Common myeloid progenitor, CD34-positive (primary cell): ENCODE measurements around the gene MPND.

Source experiments
- CTCF ChIA-PET: fragments of 350-600 bp; sonication (Branson Sonifier 250); formaldehyde crosslinking; loops from one replicate; lab custom pipeline; 2021; ENCODE audit warnings: antibody characterized with exemption; lab: Charles Lee
- POLR2A ChIA-PET: fragments of 350-600 bp; sonication (Branson Sonifier 250); formaldehyde crosslinking; loops from one replicate; lab custom pipeline; 2021; ENCODE audit warnings: antibody characterized with exemption; lab: Charles Lee
- DNase-seq, 3 donors: peaks; one replicate each; pipeline versions ENCODE4 v3.0.0 to v3.0.0-alpha.2; 2013
- H3K27ac ChIP-seq, 2 experiments: 1 replicate in 1 of 2; 2 replicates in 1 of 2; pipeline ENCODE4 v1.7.0; 2013; ENCODE audit warnings: inconsistent platforms in 2 of 2, low read length in 2 of 2, mild to moderate bottlenecking in 2 of 2, low read depth in 1 of 2, moderate library complexity in 1 of 2; ENCODE audit not compliant: severe bottlenecking in 2 of 2, insufficient read depth in 1 of 2, poor library complexity in 1 of 2
- H3K27me3 ChIP-seq, 5 experiments: replicated peaks in 2 of 5; 1 replicate in 3 of 5; 2 replicates in 2 of 5; pipeline versions ENCODE4 v1.6.1 to v1.7.0; 2013; ENCODE audit warnings: low read length in 4 of 5, mild to moderate bottlenecking in 2 of 5, moderate library complexity in 2 of 5, inconsistent platforms in 1 of 5; ENCODE audit not compliant: insufficient read depth in 5 of 5, control insufficient read depth in 4 of 5
- H3K36me3 ChIP-seq, 4 experiments: 1 replicate in 2 of 4; 2 replicates in 2 of 4; pipeline versions ENCODE4 v1.6.1 to v1.7.0; 2013; ENCODE audit warnings: low read length in 3 of 4, control low read depth in 1 of 4, mild to moderate bottlenecking in 1 of 4; ENCODE audit not compliant: control insufficient read depth in 4 of 4, insufficient read depth in 4 of 4
- H3K4me1 ChIP-seq, 4 experiments: 1 replicate in 3 of 4; 2 replicates in 1 of 4; pipeline versions ENCODE4 v1.6.1 to v1.7.1; 2013; ENCODE audit warnings: low read length in 3 of 4, mild to moderate bottlenecking in 3 of 4, control low read depth in 1 of 4, inconsistent platforms in 1 of 4, moderate library complexity in 1 of 4; ENCODE audit not compliant: control insufficient read depth in 4 of 4, insufficient read depth in 4 of 4; ENCODE audit errors: control extremely low read depth in 1 of 4
- H3K4me3 ChIP-seq, 7 experiments: 1 replicate in 4 of 7; 2 replicates in 3 of 7; pipeline versions ENCODE4 v1.5.1 to v1.7.0; 2013; ENCODE audit warnings: mild to moderate bottlenecking in 7 of 7, low read length in 6 of 7, moderate library complexity in 6 of 7, inconsistent platforms in 2 of 7, low read depth in 2 of 7, control low read depth in 1 of 7; ENCODE audit not compliant: insufficient read depth in 4 of 7, control insufficient read depth in 1 of 7; ENCODE audit errors: extremely low read depth in 1 of 7
- H3K9me3 ChIP-seq, 5 experiments: 1 replicate in 4 of 5; 2 replicates in 1 of 5; pipeline versions ENCODE4 v1.6.1 to v1.7.1; 2013; ENCODE audit warnings: low read length in 4 of 5, mild to moderate bottlenecking in 2 of 5, inconsistent platforms in 1 of 5, low read depth in 1 of 5, moderate library complexity in 1 of 5; ENCODE audit not compliant: control insufficient read depth in 4 of 5, insufficient read depth in 2 of 5; ENCODE audit errors: control extremely low read depth in 1 of 5
- WGBS: methylation state at CpG from one replicate; pipeline ENCODE4 v1.1.5; 2013; ENCODE audit not compliant: insufficient coverage; 5-methylcytosine and 5-hydroxymethylcytosine counted together

The MPND gene

DNA sequence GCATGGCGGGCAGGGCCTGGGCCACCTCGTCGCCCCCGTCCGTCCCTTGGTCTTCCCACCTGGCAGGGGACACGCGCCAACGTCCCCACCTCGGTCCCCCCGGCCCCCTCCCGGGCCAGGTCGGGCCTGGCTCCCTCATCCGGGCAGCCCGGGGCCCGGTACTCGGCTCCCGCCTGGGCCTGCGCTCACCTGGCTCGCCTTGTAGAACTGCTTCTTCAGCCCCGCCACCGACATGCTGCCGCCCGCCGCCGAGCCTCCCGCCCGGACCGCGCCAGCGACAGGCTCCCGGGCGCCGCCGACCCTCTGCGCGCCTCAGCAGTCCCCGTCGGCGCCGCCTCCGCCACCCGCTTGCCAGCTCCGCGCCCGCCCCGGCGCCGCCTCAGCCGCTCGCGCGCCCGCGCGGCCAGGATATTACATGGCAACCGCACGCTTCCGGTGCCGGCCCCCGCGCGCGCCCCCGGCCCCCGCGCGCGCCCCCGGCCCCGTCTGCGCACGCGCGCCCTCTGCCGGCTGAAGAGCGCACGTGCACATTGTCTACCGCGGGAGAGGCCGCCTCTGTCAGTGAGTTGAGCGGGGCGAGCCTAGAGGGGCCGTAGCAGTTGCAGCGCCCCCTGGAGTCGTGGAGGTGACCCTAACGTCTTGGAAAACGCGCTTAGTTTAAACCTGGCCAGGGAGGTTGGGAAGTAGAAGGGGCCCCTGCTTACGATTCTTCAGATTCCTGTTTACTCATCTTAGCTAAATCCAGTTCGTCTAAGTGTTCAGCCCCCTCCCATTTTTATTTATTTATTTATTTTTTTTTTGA is 57.0 kb downstream of the MPND start, which contains the start of gene SH3GL1:
Gene SH3GL1 (minus strand): TSS at position 413 of the 802 bp plus-strand sequence. CDS start 179 bp downstream, at position 234.
- peaks cover 8 to 47% (median 37%) of the 10 kb centered on the region in 4 experiments for H3K4me1 ChIP-seq
- H3K27ac ChIP-seq = peak within 1 kb of the TSS; percentile 86 to 96
- peak; percentile 93 to 96 (median 95) for DNase-seq
- no peaks in the 10 kb centered on the region for H3K27me3 ChIP-seq
- POLR2A ChIA-PET = interaction anchor here (0.8 to 1.0 kb wide), 5 partner anchors 10 to 72 kb away, joined by 3 to 6 read pairs (median 4); no protein-coding TSS in a partner anchor
- CTCF ChIA-PET = interaction anchor here (0.6 to 2.9 kb wide), 12 partner anchors 9 to 74 kb away, joined by 3 to 23 read pairs (median 4); no protein-coding TSS in a partner anchor
- H3K9me3 ChIP-seq = no peaks in the 10 kb centered on the region
- 0% methylated on average over 45 of the region's 90 CpGs for WGBS
- H3K4me3 ChIP-seq = peak within 1 kb of the TSS; percentile 67 to 93 (median 85)
- peaks cover 0 to 24% (median 7%) of the 10 kb centered on the region in 4 experiments for H3K36me3 ChIP-seq

DNA sequence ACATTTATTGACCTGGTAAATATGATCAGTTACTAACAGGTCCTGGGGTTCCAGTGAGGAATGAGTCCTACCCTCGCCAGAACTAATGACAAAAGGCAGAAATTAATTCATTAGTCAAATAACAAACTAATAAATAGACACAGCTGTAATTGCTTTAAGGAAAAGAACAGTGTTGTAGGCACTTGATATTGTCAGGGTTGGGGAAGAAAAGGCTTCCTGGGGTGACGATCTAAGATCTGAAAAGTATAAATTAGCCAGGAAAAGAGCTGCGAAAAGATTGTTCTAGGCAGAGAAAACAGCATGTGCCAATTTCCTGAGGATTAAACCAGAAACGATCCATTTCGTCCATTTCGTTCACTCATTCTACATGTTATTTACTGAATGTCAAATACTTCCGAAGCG is 58.4 kb downstream of the MPND start:
- H3K27me3 ChIP-seq = no peaks in the 10 kb centered on the region
- no peak for DNase-seq
- peaks cover 8 to 47% (median 37%) of the 10 kb centered on the region in 4 experiments for H3K4me1 ChIP-seq
- H3K36me3 ChIP-seq = peaks cover 0 to 27% (median 7%) of the 10 kb centered on the region in 4 experiments
- POLR2A ChIA-PET = interaction anchor here (0.6 to 1.4 kb wide), 3 partner anchors 61 to 1444 kb away, joined by 3 to 5 read pairs (median 4); no protein-coding TSS in a partner anchor
- peak overlapping the region; percentile 90 to 94 for H3K27ac ChIP-seq
- 0% methylated on average over 1 of the region's 8 CpGs for WGBS
- H3K4me3 ChIP-seq = peak overlapping the region in 6 of 7 experiments; percentile 70 to 94 (median 88)
- no peaks in the 10 kb centered on the region for H3K9me3 ChIP-seq
- CTCF ChIA-PET = interaction anchor here (1.0 to 2.9 kb wide), 7 partner anchors 10 to 49 kb away, joined by 3 to 23 read pairs (median 4); no protein-coding TSS in a partner anchor

DNA sequence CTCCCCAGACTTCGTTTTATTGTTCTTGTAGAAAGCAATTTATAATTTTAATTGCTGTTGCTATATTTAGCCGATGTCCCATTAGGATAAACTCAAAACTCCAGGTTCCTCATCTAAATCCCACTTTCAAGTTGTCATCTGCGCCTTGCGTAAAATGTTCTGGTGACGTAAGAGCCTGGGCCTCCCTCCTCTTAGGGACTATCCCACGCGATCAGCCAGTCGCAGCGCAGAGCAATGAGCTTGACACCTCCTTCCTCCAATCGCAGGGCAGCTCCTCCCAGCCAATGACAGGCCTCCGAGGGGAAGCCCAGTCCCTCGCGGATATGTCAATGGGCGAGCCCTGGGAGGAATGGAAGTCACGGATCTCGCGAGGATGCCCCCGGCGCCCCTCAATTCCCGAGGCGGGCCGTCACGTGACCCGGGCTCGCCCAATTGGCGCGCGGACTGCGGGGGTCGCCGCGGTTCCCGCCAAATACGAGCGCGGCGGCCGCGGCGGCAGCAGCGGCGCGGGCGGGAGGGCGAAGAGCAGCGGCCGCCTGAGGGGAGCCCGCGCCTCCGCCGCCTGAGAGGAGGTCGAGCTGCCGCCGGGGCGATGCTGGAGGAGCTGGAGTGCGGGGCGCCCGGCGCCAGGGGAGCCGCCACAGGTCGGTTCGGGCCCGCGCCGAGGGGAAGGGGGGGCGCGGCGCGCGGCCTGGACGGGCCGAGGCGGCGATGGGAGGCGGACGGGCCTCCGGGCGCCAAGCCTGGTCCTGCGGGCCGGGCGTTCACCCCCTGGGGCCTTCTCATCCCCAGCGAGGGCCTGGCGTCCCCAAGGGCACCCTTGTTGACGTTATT is 59.0 kb downstream of the MPND start, which contains the start of gene CHAF1A:
Gene CHAF1A (plus strand): TSS at position 470 of the 834 bp plus-strand sequence. CDS start 123 bp downstream, at position 593.
- ChIA-PET POLR2A (interaction anchor here (0.6 to 1.4 kb wide), 3 partner anchors 61 to 1444 kb away, joined by 3 to 5 read pairs (median 4); no protein-coding TSS in a partner anchor), CTCF (interaction anchor here (0.7 to 2.9 kb wide), 8 partner anchors 11 to 54 kb away, joined by 3 to 23 read pairs (median 4); no protein-coding TSS in a partner anchor)
- peak; percentile 100 for DNase-seq
- Histone ChIP-seq H3K27ac (peak within 1 kb of the TSS; percentile 90 to 94), H3K9me3 (no peaks in the 10 kb centered on the region), H3K36me3 (peaks cover 0 to 24% (median 2%) of the 10 kb centered on the region in 4 experiments), H3K4me1 (peaks cover 8 to 47% (median 37%) of the 10 kb centered on the region in 4 experiments), H3K4me3 (peak within 1 kb of the TSS; percentile 48 to 97 (median 91)), H3K27me3 (no peaks in the 10 kb centered on the region)
- under 1% methylated on average over 73 of the region's 84 CpGs for WGBS

DNA sequence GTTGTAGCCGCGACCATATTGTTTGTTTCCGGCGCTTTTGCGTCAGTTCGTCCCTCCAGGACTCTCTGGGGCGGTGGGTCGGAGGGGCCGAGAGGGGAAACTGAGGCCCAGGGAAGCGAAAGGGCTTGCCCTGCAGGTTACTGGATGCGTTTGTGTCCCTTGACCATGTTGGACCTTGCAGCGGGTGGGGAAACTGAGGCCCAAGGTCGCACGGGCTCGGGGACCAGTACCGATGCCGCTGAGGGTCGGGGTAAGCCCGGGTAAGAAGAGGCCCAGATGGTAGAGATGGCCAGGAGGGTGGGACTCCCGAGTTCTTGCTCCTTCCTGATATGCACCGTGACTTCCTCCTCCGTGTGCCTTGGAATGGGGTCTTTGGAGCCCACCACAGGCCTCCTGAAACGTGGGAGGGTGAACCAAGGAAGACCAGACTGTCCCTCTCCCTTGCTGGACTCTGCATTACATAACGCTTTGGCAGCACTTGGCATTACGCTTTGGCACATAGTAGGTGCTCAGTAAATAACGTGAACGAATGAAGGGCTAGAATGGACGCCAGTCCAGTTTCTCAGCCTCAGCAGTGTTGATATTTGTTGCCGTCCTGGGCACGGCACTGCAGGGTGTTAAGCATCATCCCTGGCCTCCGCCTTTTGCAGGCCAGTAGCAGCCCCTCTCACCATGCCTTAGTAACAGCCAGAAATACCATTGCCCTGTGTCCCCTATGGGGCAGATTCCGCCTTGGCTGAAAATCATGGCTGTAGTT is 59.8 kb downstream of the MPND start:
- H3K9me3 ChIP-seq = no peaks in the 10 kb centered on the region
- no peak for DNase-seq
- no peaks in the 10 kb centered on the region for H3K27me3 ChIP-seq
- H3K36me3 ChIP-seq = peaks cover 0 to 20% (median 1%) of the 10 kb centered on the region in 4 experiments
- 16% methylated on average over 28 of the region's 32 CpGs for WGBS
- peak overlapping the region; percentile 85 to 91 for H3K27ac ChIP-seq
- CTCF ChIA-PET = interaction anchor here (1.3 kb wide), 1 partner anchor 51 kb away, joined by 3 read pairs; no protein-coding TSS in a partner anchor
- peaks cover 8 to 47% (median 37%) of the 10 kb centered on the region in 4 experiments for H3K4me1 ChIP-seq
- peak overlapping the region; percentile 48 to 97 (median 86) for H3K4me3 ChIP-seq
- POLR2A ChIA-PET = interaction anchor here (0.6 kb wide), 1 partner anchor 17 kb away, joined by 3 read pairs; no protein-coding TSS in a partner anchor

DNA sequence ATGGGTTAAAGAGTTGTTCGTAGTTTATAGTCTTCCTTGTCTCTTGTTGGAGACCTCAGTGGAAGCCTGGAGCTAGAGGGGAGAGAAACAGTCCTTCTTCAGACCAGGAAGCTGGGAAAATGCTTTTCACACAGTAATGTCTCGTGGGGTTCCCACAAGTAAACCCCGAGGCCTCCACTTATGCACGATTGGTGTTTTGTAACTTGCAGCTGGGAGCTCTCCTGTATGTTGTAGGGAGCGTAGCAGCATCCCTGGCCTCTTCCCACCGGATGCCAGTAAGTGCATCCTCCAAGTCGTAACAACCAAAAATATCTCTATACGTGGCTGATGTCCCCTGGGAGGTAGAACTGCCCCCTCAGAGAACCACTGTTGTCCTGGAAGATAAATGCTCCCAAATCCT is 62.6 kb downstream of the MPND start:
- H3K27me3 ChIP-seq = no peaks in the 10 kb centered on the region
- H3K27ac ChIP-seq = no peak overlapping the region
- 98% methylated on average over 8 of the region's 8 CpGs for WGBS
- peaks cover 8 to 33% (median 23%) of the 10 kb centered on the region in 4 experiments for H3K4me1 ChIP-seq
- no peak for DNase-seq
- ChIA-PET CTCF (interaction anchor here (1.1 to 1.2 kb wide), 2 partner anchors 10 to 139 kb away, joined by 3 to 4 read pairs; no protein-coding TSS in a partner anchor), POLR2A (no interaction called here)
- H3K36me3 ChIP-seq = peaks cover 4 to 43% (median 20%) of the 10 kb centered on the region in 4 experiments
- H3K4me3 ChIP-seq = no peak overlapping the region
- no peaks in the 10 kb centered on the region for H3K9me3 ChIP-seq

DNA sequence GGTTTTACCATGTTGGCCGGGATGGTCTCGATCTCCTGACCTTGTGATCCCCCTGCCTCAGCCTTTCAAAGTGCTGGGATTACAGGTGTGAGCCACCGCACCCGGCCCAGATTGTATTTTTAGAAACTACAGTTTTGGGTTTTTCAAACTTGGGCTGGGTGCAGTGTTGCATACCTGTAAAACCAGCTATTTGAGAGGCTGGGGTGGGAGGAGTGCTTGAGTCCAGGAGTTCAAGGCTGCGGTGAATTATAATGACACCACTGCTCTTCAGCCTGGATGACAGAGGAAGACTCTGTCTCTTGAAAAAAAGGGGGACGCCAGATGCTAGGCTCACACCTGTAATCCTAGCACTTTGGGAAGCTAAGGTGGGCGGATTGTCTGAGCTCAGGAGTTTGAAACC is 63.3 kb downstream of the MPND start:
- DNase-seq = no peak
- H3K27ac ChIP-seq = no peak overlapping the region
- H3K9me3 ChIP-seq = no peaks in the 10 kb centered on the region
- peaks cover 7 to 27% (median 17%) of the 10 kb centered on the region in 4 experiments for H3K4me1 ChIP-seq
- no peaks in the 10 kb centered on the region for H3K27me3 ChIP-seq
- ChIA-PET POLR2A (no interaction called here), CTCF (interaction anchor here (1.1 to 1.2 kb wide), 2 partner anchors 9 to 140 kb away, joined by 3 to 4 read pairs; no protein-coding TSS in a partner anchor)
- no peak overlapping the region for H3K4me3 ChIP-seq
- WGBS = 98% methylated on average over 6 of the region's 7 CpGs
- peaks cover 4 to 43% (median 21%) of the 10 kb centered on the region in 4 experiments for H3K36me3 ChIP-seq
